Measurements from ENCODE around the gene DARS1. TPM values are rescaled to one million over a fixed set of nuclear protein-coding genes. Genes with fewer than 3 reads are reported as not detected.

The DARS1 gene
- total and polyA plus RNA-seq, 8 donors = 39.1 to 244 (median 62.1) TPM

GRCh38 chr2:135980434-135981079 is 4.9 kb downstream of the DARS1 start:
- TF ChIP-seq POLR2AphosphoS5 (IDR thresholded peaks at IDR 0.05) = no peak
- TF ChIP-seq POLR2A (IDR thresholded peaks at IDR 0.05) = no peak
- TF ChIP-seq CTCF (IDR thresholded peaks at IDR 0.05) = no peak
- no peak for TF ChIP-seq EP300 (IDR thresholded peaks at IDR 0.05)
- intact Hi-C loops (cut with DNase I; ENCODE audit: low total_unique reads) = no loop called here
- DNase-seq = no peak
- Histone ChIP-seq H3K36me3 (peaks cover 24 to 66% (median 57%) of the 10 kb centered on the region in 4 donors), H3K27me3 (no peaks in the 10 kb centered on the region), H3K27ac (no peak overlapping the region), H3K4me3 (no peak overlapping the region), H3K9me3 (no peaks in the 10 kb centered on the region), H3K4me1 (peaks cover 5 to 42% (median 25%) of the 10 kb centered on the region in 4 donors)
- WGBS, 5 donors = 72 to 81% (median 76%) methylated on average over 5 of the region's 5 CpGs

- TF ChIP-seq POLR2AphosphoS5 (IDR thresholded peaks at IDR 0.05) (no peak), CTCF (IDR thresholded peaks at IDR 0.05) (no peak)
- Histone ChIP-seq H3K9me3 (no peaks in the 10 kb centered on the region), H3K36me3 (peaks cover 28 to 80% (median 61%) of the 10 kb centered on the region in 4 donors), H3K4me3 (no peak overlapping the region), H3K27me3 (no peaks in the 10 kb centered on the region), H3K27ac (no peak overlapping the region), H3K4me1 (peaks cover 0 to 21% (median 10%) of the 10 kb centered on the region in 4 donors)
- DNase-seq = no peak
- WGBS, 5 donors = 88 to 98% (median 97%) methylated on average over 2 of the region's 2 CpGs
- intact Hi-C loops (cut with DNase I; ENCODE audit: low total_unique reads) = no loop called here
Measured at GRCh38 chr2:135975702-135976101, 9.7 kb downstream of the DARS1 start.

- H3K4me1 ChIP-seq = peaks cover 0 to 7% (median 3%) of the 10 kb centered on the region in 4 donors
- DNase-seq = no peak
- intact Hi-C loops (cut with DNase I; ENCODE audit: low total_unique reads) = no loop called here
- peaks cover 28 to 68% (median 56%) of the 10 kb centered on the region in 4 donors for H3K36me3 ChIP-seq
- no peak overlapping the region for H3K27ac ChIP-seq
- H3K27me3 ChIP-seq = no peaks in the 10 kb centered on the region
- H3K4me3 ChIP-seq = no peak overlapping the region
- no peaks in the 10 kb centered on the region for H3K9me3 ChIP-seq
- 91 to 95% (median 92%) methylated on average over 5 of the region's 5 CpGs for WGBS, 5 donors
- no peak for TF ChIP-seq POLR2AphosphoS5 (IDR thresholded peaks at IDR 0.05)
- no peak for TF ChIP-seq EP300 (IDR thresholded peaks at IDR 0.05)
- no peak for TF ChIP-seq POLR2A (IDR thresholded peaks at IDR 0.05)
- TF ChIP-seq CTCF (IDR thresholded peaks at IDR 0.05) = no peak
Measured at GRCh38 chr2:135974036-135974435, 11.4 kb downstream of the DARS1 start.

- Histone ChIP-seq H3K4me3 (no peak overlapping the region), H3K36me3 (peaks cover 0 to 45% (median 26%) of the 10 kb centered on the region in 4 donors), H3K27me3 (no peaks in the 10 kb centered on the region), H3K4me1 (peaks cover 0 to 16% (median 9%) of the 10 kb centered on the region in 4 donors), H3K27ac (no peak overlapping the region), H3K9me3 (no peaks in the 10 kb centered on the region)
- DNase-seq = no peak
- WGBS, 5 donors = 84 to 89% (median 87%) methylated on average over 4 of the region's 4 CpGs
- TF ChIP-seq CTCF (IDR thresholded peaks at IDR 0.05) (no peak), POLR2A (IDR thresholded peaks at IDR 0.05) (no peak), POLR2AphosphoS5 (IDR thresholded peaks at IDR 0.05) (no peak), EP300 (IDR thresholded peaks at IDR 0.05) (no peak)
- intact Hi-C loops (cut with DNase I; ENCODE audit: low total_unique reads) = no loop called here
Measured at GRCh38 chr2:135969655-135970387, 15.6 kb downstream of the DARS1 start.
